ENCODE measurements around the gene TMEM151B. TPM values are rescaled to one million over a fixed set of nuclear protein-coding genes. Genes with fewer than 3 reads are reported as not detected.
A peak's percentile ranks its signal among the peaks of the same experiment; 100 is the strongest.

Gene TMEM151B
- total and polyA plus RNA-seq, 2 experiments from 2014 or later, result 0.30 TPM

GRCh38 chr6:44257753-44258324, 12.4 kb upstream of the TMEM151B start:
- H4K20me1 ChIP-seq (ENCODE audit: insufficient read depth, poor library complexity, severe bottlenecking), result peaks cover 24% of the 10 kb centered on the region
- H3K9me2 ChIP-seq (replicated peaks; ENCODE audit: insufficient read depth), result no peaks in the 10 kb centered on the region
- no peak overlapping the region for H2AFZ ChIP-seq
- TF ChIP-seq CTCF (IDR thresholded peaks at IDR 0.05; ENCODE audit: poor library complexity), result no peak
- no peak for TF ChIP-seq EZH2 (IDR thresholded peaks at IDR 0.05; ENCODE audit: borderline replicate concordance)
- no peak for TF ChIP-seq EZH2phosphoT487 (IDR thresholded peaks at IDR 0.05; ENCODE audit: low read depth, severe bottlenecking, unreplicated experiment)
- H3K79me2 ChIP-seq, result peaks cover 36% of the 10 kb centered on the region
- H3K4me1 ChIP-seq (ENCODE audit: insufficient read depth), result peaks cover 10% of the 10 kb centered on the region
- H3K27me3 ChIP-seq, result no peaks in the 10 kb centered on the region
- H3K4me2 ChIP-seq, result peak overlapping the region; percentile 98
- H3K27ac ChIP-seq, result peak overlapping the region; percentile 96
- H3K9me3 ChIP-seq (ENCODE audit: low read depth), result no peaks in the 10 kb centered on the region
- H3K4me3 ChIP-seq, result peak overlapping the region; percentile 100
- DNase-seq (ENCODE audit: low spot score), result no peak
- H3K36me3 ChIP-seq (replicated peaks; ENCODE audit: insufficient read depth, low read depth), result no peaks in the 10 kb centered on the region
- WGBS (ENCODE audit: low lambda C conversion rate, missing lambda C conversion rate), result 38% methylated on average over 15 of the region's 15 CpGs

- H2AFZ ChIP-seq, result no peak overlapping the region
- no peak overlapping the region for H3K4me3 ChIP-seq
- H3K4me2 ChIP-seq, result no peak overlapping the region
- no peak for DNase-seq (ENCODE audit: low spot score)
- H3K9me3 ChIP-seq (ENCODE audit: low read depth), result no peaks in the 10 kb centered on the region
- H3K4me1 ChIP-seq (ENCODE audit: insufficient read depth), result peaks cover 16% of the 10 kb centered on the region
- TF ChIP-seq CTCF (IDR thresholded peaks at IDR 0.05; ENCODE audit: poor library complexity), result no peak
- no peak for TF ChIP-seq EZH2 (IDR thresholded peaks at IDR 0.05; ENCODE audit: borderline replicate concordance)
- TF ChIP-seq EZH2phosphoT487 (IDR thresholded peaks at IDR 0.05; ENCODE audit: low read depth, severe bottlenecking, unreplicated experiment), result no peak
- no peaks in the 10 kb centered on the region for H3K36me3 ChIP-seq (replicated peaks; ENCODE audit: insufficient read depth, low read depth)
- 88% methylated on average over 9 of the region's 9 CpGs for WGBS (ENCODE audit: low lambda C conversion rate, missing lambda C conversion rate)
- peaks cover 35% of the 10 kb centered on the region for H3K79me2 ChIP-seq
- H3K27ac ChIP-seq, result no peak overlapping the region
- H3K27me3 ChIP-seq, result no peaks in the 10 kb centered on the region
- no peaks in the 10 kb centered on the region for H3K9me2 ChIP-seq (replicated peaks; ENCODE audit: insufficient read depth)
- H4K20me1 ChIP-seq (ENCODE audit: insufficient read depth, poor library complexity, severe bottlenecking), result peaks cover 22% of the 10 kb centered on the region
Observed at GRCh38 chr6:44258325-44258863, 11.9 kb upstream of the TMEM151B start.

GRCh38 chr6:44258921-44259320, 11.3 kb upstream of the TMEM151B start:
- Histone ChIP-seq H4K20me1 (ENCODE audit: insufficient read depth, poor library complexity, severe bottlenecking) (peaks cover 17% of the 10 kb centered on the region), H3K4me1 (ENCODE audit: insufficient read depth) (peaks cover 21% of the 10 kb centered on the region), H3K4me2 (no peak overlapping the region), H3K9me2 (replicated peaks; ENCODE audit: insufficient read depth) (no peaks in the 10 kb centered on the region), H3K79me2 (peaks cover 36% of the 10 kb centered on the region), H3K4me3 (no peak overlapping the region), H3K36me3 (replicated peaks; ENCODE audit: insufficient read depth, low read depth) (no peaks in the 10 kb centered on the region), H3K9me3 (ENCODE audit: low read depth) (no peaks in the 10 kb centered on the region), H3K27ac (no peak overlapping the region), H3K27me3 (no peaks in the 10 kb centered on the region), H2AFZ (no peak overlapping the region)
- DNase-seq (ENCODE audit: low spot score), result no peak
- 96% methylated on average over 3 of the region's 3 CpGs for WGBS (ENCODE audit: low lambda C conversion rate, missing lambda C conversion rate)
- no peak for TF ChIP-seq EZH2 (IDR thresholded peaks at IDR 0.05; ENCODE audit: borderline replicate concordance)
- no peak for TF ChIP-seq EZH2phosphoT487 (IDR thresholded peaks at IDR 0.05; ENCODE audit: low read depth, severe bottlenecking, unreplicated experiment)
- TF ChIP-seq CTCF (IDR thresholded peaks at IDR 0.05; ENCODE audit: poor library complexity), result no peak
